Hepatic stellate cell (primary cell): Measurements from ENCODE around the gene ZNF738.
"Not testable (repeated sequence)": the region's sequence is repeated elsewhere in the genome, so short reads cannot be mapped to it uniquely, and the experiment has no call there.

Source experiments
- DNase-seq: peaks from one replicate; pipeline ENCODE4 v3.0.0; 2011; ENCODE audit warnings: low spot score

The ZNF738 gene

DNA sequence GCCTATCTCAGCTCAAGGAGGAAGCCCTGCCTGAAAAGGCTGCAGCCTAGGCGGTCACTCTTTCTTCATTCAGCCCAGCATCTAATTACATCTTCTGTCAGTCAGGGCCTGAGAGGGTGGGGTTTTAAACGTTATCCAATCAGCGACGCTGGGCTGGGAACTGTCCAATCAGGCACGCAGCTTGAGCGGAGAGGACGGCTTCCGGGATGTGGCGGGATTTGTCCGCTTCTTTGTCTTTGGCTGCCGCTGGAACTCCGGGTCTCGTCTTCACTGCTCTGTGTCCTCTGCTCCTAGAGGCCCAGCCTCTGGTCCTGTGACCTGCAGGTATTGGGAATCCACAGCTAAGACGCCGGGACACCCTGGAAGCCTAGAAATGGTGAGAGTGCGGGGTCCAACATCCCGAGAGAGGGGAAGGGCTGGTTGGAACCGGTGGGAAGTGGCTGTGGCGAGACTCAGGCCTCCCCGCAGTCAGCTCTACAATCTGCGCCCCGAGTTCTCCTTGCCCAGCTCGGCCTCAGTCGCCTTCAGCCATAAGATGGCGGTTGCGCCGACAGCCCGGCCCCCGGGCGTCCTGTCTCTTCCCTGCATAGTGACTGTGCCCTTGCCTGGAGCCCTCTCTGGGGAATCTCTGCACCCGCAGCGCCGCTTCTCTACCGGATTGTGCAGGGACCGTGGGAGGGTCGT lies at the start of gene ZNF738:
TSS of gene ZNF738 (plus strand) at position 233 of the 684 bp plus-strand sequence. CDS start at position 374, 141 bp downstream.
- peak; percentile 94 for DNase-seq

DNA sequence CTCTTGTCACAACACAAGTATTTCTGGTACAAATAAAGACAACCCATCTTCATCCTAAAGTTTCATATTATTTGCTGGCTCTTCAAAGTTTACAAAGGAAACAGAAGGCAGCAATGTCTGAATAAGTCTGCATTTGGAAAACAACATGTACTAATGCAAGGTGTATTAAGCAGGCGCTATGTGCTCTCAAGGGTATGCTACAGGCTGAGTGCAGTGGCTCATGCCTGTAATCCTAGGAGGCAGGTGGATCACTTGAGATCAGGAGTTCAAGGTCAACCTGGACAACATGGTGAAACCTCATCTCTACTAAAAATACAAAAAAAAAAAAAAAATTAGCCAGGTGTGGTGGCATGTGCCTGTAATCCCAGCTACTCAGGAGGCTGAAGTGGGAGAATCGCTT lies 46.0 kb upstream of the ZNF738 start:
- DNase-seq, result not testable (repeated sequence)

DNA sequence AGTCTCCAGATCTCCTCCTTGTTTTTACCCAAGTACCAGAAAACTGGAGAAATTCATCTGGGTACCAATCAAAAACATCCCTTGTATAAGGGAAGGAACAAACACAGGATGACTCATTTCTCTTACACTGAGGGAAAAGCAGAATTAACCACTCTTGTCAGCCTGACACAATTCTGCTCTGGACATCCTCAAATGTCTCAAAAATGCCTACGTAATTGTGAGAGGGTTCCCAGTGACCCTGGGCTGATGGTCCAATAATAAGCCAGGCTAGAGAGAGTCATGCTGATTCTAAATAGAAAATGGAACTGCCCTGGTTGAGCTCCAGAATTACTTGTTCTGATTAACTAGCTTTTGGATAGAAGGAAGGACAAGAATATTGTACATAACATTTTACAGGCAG lies 44.1 kb upstream of the ZNF738 start:
- no peak for DNase-seq

DNA sequence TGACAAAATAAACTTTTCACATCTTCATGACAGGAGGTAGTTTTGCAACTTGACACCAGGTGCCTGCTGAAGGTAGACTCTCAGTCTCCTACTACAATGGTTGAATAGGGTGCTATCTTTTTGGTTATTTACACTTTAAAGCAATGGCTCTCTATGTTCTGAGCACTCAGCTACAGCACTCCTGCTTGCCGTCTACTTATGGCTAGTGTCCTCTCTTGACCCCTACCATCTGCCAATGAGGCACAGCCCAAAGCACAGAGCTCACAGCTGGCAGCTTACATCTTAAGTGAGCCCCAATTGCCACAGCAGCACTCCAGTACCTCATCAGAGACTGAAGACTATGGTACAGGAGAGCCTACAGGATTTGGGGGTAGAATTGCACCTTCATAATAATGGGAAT lies 41.0 kb upstream of the ZNF738 start:
- no peak for DNase-seq

DNA sequence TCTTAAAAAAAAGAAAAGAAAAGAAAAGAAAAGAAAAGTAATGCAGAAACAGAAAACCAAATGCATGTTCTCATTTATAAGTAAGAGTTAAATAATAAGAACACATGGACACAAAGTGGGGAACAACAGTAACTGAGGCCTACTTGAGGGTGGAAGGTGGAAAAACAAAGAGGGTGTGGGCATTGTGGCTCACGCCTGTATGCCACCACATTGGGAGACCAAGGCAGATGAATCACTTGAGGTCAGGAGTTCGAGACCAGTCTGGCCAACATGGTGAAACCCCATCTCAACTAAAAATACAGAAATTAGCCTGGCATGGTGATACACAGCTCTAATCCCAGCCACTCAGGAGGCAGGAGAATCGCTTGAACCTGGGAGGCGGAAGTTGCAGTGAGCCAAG lies 37.7 kb upstream of the ZNF738 start:
- DNase-seq, result no peak

DNA sequence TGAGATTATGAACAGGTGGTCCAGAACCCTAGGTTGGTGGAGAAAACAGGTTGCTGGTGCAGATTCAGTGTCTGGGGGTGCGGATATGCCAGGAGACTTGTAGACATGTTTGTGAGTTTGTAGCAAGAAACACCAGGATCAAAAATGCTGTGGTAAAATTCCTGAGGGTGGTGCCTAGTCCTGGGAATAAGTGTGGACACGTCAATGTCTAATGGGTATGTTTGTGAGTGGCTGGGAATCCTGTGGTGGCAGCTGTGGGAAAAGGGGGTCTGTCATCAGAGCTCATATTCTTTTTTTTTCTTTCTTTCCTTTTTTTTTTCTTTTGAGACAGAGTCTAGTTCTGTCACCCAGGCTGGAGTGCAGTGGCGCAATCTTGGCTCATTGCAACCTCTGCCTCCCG lies 36.8 kb upstream of the ZNF738 start:
- DNase-seq, result no peak

DNA sequence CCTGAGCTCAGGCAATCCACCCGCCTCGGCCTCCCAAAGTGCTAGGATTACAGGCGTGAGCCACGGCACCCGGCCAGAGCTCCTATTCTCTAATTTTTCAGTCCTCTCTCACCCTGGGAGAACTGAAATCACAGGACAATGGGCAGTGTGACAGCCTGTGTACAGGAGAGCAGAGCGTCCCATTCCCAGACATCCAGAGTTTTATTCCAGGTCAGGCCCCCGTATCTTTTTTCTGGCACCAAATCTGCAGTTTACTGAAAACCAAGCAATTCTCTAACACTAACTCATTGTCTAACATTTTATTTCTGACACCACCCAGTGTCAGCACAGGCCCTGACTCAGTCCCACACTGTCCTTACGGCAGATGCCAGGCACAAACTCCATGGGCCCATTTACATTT lies 36.3 kb upstream of the ZNF738 start:
- DNase-seq, result no peak

DNA sequence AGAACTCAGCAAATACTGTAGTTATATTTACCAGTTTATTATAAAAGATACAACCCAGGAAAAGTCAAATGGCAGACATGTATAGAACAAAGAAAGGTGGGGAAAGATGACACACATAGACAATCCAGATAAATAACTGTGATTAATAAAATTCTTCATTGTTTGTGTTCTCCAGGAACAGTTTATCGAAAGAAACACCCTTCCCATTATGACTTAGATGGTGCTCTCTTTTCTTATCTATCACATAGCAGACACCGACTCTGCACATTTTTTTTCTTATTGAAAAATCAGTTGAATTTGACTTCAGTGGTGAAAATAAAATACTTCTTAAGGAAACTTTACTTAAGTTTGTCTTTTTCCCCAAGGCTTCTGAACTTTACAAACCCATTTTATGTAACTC lies 35.8 kb upstream of the ZNF738 start:
- DNase-seq, result no peak

DNA sequence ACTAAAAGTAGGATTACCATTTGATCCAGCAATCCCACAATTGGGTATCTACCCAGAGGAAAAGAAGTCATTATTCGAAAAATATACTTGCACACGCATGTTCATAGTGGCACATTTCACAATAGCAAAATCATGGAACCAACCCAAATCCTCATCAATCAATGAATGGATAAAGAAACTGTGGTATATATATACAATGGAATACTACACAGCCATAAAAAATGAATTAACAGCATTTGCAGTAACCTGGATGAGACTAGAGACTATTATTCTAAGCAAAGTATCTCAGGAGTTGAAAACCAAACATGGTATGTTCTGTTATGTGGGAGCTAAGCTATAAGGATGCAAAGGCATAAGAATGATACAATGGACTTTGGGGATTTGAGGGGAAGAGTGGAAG lies 32.6 kb upstream of the ZNF738 start:
- no peak for DNase-seq

DNA sequence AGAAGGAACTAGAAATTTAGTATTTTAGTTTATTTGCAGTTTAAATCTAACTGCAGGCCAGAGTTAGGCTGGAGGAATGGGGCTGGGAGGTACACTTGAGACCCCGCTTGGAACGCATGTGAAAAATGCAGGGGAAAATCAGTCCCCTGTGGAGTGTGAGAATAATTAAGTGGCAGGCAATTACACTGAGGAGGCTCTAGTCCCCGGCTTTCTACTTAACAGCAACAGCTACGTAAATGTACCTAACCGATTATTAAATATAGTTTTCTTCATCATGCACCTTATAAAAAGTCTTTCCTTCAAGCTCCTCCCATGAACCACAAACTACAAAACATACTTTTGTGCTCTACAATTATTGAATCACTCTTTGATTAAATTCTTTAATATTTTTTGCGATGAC lies 30.4 kb upstream of the ZNF738 start:
- no peak for DNase-seq

DNA sequence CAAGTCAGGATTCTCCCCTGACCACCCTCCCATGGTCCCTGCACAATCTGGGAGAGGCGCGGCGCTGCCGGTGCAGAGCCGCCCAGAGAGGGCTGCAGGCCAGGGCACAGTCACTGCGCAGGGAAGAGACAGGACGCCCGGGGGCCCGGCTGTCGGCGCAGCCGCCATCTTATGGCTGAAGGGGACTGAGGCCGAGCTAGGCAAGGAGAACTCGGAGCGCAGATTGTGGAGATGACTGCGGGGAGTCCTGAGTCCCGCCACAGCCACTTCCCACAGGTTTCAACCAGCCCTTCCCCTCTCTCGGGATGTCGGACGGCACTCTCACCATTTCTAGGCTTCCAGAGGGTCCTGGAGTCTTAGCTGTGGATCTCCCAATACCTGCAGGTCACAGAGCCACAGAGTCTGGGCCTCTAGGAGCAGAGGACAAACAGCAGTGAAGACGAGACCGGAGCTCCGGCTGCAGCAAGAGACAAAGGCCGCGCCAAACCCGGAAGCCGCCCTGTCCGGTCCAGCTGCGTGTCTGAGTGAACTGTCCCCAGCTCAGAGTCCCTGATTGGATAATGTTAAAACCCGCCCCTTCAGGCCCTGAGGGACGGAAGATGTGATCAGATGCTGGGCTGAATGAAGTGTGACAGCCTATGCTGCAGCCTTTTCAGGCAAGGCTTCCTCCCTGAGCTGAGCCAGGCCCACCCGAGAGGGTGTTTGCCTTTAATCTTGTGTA lies 29.8 kb upstream of the ZNF738 start, which contains the start of gene ZNF708:
TSS of gene ZNF708 (minus strand) at position 526 of the 721 bp plus-strand sequence. CDS start at position 328, 198 bp downstream.
- DNase-seq, result peak; percentile 91

DNA sequence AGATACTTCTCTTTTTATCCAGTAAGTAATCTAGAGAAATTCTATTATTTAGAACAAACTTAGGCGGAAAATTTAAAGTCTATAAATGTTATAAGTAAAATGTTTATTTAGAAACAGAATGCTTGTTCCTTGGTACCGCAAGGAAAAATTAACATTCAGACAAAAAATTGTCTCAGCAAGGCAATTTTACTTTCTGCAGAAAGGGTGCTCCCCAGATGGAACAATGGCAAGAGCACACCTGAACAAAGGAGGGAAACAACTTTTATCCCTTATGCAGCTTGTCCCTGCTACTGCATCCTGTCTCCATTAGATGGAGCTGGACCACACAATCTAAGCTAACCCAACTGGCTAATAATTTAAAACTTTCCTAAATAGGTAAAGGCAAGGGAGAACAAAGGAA lies 23.1 kb upstream of the ZNF738 start:
- no peak for DNase-seq

DNA sequence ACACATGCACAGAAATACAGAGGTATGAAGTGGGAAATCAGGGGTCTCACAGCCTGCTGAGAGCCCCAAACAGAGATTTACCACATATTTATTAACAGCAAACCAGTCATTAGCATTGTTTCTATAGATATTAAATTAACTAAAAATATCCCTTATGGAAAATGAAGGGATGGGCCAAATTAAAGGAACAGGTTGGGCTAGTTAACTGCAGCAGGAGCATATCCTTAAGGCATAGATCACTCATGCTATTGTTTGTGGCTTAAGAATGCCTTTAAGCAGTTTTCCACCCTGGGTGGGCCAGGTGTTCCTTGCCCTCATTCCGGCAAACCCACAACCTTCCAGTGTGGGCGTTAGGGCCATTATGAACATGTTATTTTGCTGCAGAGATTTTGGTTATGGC lies 14.0 kb upstream of the ZNF738 start:
- DNase-seq, result not testable (repeated sequence)

DNA sequence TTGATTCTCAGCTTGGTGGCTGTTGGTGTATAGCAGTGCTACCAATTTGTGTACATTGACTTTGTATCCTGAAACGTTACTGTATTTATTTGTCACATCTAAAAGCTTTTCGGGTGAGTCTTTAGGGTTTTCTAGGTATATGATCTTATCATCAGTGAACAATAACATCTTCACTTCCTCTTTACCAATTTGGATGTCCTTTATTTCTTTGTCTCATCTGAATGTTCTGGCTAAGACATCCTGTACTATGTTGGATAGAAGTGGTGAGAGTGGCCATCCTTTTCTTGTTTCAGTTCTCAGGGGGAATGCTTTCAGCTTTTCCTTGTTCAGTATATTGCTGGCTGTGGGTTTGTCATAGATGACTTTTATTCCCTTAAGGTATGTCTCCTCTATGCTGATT lies 6.0 kb upstream of the ZNF738 start:
- no peak for DNase-seq

DNA sequence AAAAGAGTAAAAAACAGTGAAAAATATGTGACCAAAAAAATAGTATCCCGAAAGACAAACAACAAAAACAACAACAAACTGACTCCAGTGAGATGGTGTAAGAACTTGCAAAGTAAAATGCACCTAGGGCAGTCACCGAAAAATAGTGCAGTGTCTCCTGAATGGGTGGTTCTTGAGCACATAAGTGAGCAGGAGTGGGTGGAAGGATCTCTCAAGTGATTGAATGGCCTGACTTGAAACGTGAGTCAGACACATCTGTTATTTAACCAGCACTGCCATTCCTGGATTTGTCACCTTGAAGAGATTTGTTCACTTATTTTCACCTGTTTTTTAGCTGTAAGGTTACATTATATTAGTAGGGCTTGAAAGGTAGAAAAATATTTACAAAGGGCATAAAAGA lies 3.5 kb downstream of the ZNF738 start:
- no peak for DNase-seq

DNA sequence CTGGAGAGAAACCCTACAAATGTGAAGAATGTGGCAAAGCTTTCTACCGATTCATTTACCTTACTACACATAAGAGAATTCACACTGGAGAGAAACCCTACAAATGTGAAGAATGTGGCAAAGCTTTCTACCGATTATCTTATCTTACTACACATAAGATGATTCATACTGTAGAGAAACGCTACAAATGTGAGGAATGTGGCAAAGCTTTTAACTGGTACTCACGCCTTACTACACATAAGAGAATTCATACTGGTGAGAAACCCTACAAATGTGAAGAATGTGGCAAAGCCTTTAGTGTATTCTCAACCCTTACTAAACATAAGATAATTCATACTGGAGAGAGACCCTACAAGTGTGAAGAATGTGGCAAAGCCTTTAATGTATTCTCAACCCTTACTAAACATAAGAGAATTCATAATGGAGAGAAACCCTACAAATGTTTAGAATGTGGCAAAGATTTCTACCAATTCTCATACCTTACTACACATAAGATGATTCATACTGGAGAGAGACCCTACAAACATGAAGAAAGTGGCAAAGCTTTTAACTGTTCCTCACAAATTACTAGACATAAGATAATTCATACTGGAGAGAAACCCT lies 25.3 kb downstream of the ZNF738 start:
- DNase-seq, result no peak

DNA sequence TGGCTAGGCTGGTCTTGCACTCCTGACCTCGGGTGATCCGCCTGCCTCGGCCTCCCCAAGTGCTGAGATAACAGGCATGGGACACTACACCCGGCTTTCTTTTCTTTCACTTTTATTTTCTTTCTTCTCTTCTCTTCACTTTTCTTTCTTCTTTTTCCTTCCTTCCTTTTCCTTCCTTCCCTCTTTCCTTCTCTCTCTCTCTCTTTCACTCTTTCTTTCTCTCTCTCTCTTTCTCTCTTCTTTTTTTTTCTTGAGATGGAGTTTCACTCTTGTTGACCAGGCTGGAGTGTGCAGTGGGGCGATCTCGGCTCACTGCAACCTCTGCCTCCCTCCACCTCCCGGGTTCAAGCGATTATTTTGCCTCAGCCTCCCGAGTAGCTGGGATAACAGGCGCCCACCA lies 37.3 kb downstream of the ZNF738 start:
- no peak for DNase-seq

DNA sequence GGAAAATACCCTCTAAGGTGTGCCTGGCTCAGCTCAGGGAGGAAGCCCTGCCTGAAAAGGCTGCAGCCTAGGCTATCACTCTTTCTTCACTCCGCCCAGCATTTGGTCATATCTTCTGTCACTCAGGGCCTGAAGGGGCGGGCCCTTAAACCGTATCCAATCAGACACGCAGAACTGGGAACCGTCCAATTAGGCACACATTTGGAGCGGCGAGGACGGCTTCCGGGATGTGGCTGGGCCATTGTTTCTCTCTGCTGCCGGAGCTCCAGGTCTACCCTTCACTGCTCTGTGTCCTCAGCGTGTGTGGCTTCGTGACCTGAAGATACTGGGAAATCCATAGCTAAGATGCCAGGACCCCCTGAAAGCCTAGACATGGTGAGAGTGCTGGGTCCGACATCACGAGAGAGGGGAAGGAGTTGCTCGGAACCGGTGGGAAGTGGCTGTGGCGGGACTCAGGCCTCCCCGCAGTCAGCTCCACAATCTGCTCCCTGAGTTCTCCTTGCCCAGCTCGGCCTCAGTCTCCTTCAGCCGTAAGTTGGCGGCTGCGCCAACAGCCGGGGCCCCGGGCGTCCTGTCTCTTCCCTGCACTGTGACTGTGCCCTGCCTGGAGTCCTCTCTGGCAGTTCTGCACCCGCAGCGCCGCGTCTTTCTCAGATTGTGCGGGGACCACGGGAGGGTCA lies 38.2 kb downstream of the ZNF738 start, which contains the start of gene ZNF493:
TSS of gene ZNF493 (plus strand) at position 241 of the 680 bp plus-strand sequence. CDS start at position 346, 105 bp downstream.
- DNase-seq, result peak; percentile 77

DNA sequence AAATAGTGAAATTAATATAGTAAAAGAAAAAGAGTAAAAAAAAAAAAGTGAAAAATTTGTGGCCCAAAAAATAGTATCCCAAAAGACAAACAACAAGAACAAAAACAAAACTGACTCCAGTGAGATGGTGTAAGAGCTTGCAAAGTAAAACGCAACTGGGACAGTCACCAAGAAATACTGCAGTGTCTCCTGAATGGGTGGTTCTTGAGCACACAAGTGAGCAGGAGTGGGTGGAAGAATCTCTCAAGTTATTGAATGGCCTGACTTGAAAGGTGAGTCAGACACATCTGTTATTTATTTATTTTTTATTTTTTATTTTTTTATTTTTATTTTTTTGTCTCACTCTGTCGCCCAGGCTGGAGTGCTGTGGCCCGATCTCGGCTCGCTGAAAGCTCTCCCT lies 40.1 kb downstream of the ZNF738 start:
- DNase-seq, result no peak

DNA sequence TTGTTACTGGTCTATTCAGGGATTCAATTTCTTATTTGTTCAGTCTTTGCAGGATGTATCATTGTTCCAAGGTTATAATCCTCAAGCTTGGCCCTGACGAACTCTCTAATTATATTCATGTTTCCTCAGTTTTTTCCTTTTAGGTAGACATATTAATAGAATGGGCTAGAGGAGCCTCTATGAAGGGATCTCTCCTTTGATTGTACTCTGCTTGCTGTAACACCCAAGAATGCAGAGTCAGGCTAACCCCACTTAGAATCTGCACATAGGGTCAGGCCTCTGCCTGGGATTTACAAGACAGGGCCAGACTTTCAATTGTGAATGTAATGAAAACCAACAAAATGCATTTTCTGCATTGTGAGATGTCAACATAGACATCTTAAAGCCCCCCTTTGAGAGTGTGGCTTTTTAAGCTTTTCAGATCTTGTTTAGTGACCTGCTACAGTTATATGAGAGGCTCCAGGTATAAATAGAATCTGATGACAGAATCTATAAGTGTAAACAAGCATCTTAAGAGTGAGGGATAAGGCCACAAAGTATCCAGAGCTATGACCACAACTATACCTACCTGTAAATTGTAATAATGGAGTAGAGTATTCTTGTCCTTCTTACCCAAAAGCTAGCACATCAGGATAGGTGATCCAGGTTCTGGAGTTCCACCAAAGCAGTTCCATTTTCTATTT lies 43.6 kb downstream of the ZNF738 start:
- DNase-seq, result no peak

DNA sequence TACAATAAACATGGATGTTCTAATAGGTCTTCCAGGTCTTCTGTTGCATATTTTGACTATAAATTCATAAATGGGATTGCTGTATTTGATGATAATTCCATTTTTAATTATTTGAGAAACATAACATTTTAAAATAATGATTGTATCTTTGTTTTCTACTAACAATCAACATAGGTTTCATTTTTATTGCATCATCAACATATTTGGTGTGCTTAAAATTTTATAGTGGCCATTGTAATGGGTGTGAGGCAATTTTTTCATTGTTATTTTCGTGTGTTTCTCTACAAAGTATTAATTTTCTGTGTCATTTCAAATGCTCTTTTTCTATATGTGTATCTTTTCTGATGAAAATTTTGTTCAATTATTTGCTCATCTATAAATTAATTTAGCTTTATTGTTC lies 51.4 kb downstream of the ZNF738 start:
- DNase-seq, result no peak

DNA sequence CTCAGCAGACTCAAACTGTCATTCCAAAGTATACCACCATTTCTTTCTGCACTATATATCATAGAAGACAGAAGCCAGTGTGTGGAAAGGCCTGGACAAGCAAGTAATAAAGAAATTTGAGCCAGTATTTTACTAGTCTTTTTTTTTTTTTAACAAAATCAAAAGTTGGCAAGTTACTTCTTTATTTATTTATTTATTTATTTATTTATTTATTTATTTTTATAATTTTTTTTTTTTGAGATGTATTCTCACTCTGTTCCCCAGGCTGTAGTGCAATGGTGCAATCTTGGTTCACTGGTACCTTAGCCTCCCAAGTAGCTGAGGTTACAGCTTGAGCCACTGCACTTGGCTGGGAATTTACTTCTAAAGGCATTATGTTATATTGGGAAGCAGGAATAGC lies 63.4 kb downstream of the ZNF738 start:
- DNase-seq, result no peak
